ENCODE data around the gene MYBPC1. TPM values are rescaled to one million over a fixed set of nuclear protein-coding genes. Genes with fewer than 3 reads are reported as not detected.
A peak's percentile ranks its signal among the peaks of the same experiment; 100 is the strongest.

MYBPC1 gene
- total and polyA plus RNA-seq, 2 of the 13 experiments (the other 11 are each of a cell fraction or from before 2014, with no cell fraction given): 0.31 to 0.53 TPM

DNA sequence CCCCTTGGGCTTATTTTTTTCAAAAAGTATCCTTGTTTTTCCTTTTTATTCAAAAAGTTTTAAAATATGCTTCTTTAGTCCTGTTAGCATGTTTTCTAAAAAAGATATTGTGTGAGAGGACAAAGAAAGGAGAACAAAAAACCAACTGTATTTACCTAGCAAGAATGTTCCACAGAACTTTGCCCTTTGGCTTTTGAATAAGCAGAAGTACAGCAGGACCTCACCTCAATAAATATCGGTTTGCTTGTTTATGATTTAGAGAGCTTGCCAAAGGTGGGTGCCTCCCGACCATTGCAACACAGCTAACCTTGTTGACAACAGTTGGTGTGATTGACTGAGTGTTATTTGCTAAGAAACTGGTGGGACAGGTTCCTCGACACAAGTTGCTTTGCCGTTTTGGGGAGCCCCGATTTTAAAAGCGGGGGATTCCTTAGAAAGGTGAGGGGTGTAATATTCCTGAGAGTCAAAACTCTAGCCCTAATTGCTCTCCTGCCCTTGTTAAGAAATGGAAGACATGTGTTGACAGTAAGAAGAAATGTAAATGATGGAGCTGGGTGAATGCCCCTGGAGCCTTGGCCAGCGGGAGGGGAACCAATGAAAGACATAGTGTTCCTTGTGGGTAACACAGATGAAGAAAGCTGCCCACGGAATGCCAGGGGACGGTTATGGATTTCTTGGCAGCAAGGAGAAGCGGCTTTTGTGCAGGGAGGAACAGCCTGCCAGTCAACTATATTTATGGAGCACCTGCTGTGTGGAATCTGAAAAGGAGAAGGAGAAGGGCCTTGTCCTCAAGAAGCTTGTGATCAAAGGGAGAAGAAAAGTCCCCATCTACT, 13.7 kb downstream of the MYBPC1 start (continued):
- TF ChIP-seq ZNF768 (CRISPR knock-in tag; IDR thresholded peaks at IDR 0.05) (no peak), ZNF605 (CRISPR knock-in tag; IDR thresholded peaks at IDR 0.05) (peak; percentile 76; the same call in 1 of the 2 replicates), MXI1 (IDR thresholded peaks at IDR 0.05; ENCODE audit: borderline replicate concordance, low read depth, low read length) (peak; percentile 46; the same call in 1 of the 3 replicates), ZNF101 (CRISPR knock-in tag; IDR thresholded peaks at IDR 0.05; ENCODE audit: borderline replicate concordance, low read depth) (no peak), YEATS4 (CRISPR knock-in tag; IDR thresholded peaks at IDR 0.05; ENCODE audit: borderline replicate concordance) (no peak), MIER2 (CRISPR knock-in tag; IDR thresholded peaks at IDR 0.05) (peak; percentile 75; the same call in 1 of the 2 replicates), ZNF337 (CRISPR knock-in tag; IDR thresholded peaks at IDR 0.05; ENCODE audit: borderline replicate concordance, low read depth) (no peak), KLF9 (CRISPR knock-in tag; IDR thresholded peaks at IDR 0.05; ENCODE audit: low read depth) (no peak), ZBTB46 (CRISPR knock-in tag; IDR thresholded peaks at IDR 0.05; ENCODE audit: borderline replicate concordance) (no peak), GTF3A (CRISPR knock-in tag; conservative IDR thresholded peaks at IDR 0.05) (no peak), ZNF282 (IDR thresholded peaks at IDR 0.05; ENCODE audit: partially characterized antibody) (no peak), SRSF4 (IDR thresholded peaks at IDR 0.05; ENCODE audit: low read depth, low read length, poor library complexity, severe bottlenecking) (no peak), SMAD1 (CRISPR knock-in tag; IDR thresholded peaks at IDR 0.05; ENCODE audit: borderline replicate concordance, low read depth) (no peak), SATB2 (CRISPR knock-in tag; IDR thresholded peaks at IDR 0.05) (no peak), MXD4 (CRISPR knock-in tag; IDR thresholded peaks at IDR 0.05) (no peak), ZNF121 (CRISPR knock-in tag; IDR thresholded peaks at IDR 0.05) (peak; percentile 75; the same call in 1 of the 2 replicates), FOXC1 (CRISPR knock-in tag; IDR thresholded peaks at IDR 0.05; ENCODE audit: borderline replicate concordance) (peak; percentile 72; the same call in 1 of the 2 replicates), HDAC2 (CRISPR knock-in tag; IDR thresholded peaks at IDR 0.05) (peak; percentile 97)
- TF ChIP-seq, protein P1, sequence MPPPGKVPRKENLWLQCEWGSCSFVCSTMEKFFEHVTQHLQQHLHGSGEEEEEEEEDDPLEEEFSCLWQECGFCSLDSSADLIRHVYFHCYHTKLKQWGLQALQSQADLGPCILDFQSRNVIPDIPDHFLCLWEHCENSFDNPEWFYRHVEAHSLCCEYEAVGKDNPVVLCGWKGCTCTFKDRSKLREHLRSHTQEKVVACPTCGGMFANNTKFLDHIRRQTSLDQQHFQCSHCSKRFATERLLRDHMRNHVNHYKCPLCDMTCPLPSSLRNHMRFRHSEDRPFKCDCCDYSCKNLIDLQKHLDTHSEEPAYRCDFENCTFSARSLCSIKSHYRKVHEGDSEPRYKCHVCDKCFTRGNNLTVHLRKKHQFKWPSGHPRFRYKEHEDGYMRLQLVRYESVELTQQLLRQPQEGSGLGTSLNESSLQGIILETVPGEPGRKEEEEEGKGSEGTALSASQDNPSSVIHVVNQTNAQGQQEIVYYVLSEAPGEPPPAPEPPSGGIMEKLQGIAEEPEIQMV (CRISPR knock-in tag; IDR thresholded peaks at IDR 0.05; ENCODE audit: low read depth): no peak
- TF ChIP-seq, protein P2, sequence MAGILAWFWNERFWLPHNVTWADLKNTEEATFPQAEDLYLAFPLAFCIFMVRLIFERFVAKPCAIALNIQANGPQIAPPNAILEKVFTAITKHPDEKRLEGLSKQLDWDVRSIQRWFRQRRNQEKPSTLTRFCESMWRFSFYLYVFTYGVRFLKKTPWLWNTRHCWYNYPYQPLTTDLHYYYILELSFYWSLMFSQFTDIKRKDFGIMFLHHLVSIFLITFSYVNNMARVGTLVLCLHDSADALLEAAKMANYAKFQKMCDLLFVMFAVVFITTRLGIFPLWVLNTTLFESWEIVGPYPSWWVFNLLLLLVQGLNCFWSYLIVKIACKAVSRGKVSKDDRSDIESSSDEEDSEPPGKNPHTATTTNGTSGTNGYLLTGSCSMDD (CRISPR knock-in tag; IDR thresholded peaks at IDR 0.05): no peak
- TF ChIP-seq, protein P3, sequence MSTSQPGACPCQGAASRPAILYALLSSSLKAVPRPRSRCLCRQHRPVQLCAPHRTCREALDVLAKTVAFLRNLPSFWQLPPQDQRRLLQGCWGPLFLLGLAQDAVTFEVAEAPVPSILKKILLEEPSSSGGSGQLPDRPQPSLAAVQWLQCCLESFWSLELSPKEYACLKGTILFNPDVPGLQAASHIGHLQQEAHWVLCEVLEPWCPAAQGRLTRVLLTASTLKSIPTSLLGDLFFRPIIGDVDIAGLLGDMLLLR (CRISPR knock-in tag; IDR thresholded peaks at IDR 0.05): no peak
- TF ChIP-seq, protein P4, sequence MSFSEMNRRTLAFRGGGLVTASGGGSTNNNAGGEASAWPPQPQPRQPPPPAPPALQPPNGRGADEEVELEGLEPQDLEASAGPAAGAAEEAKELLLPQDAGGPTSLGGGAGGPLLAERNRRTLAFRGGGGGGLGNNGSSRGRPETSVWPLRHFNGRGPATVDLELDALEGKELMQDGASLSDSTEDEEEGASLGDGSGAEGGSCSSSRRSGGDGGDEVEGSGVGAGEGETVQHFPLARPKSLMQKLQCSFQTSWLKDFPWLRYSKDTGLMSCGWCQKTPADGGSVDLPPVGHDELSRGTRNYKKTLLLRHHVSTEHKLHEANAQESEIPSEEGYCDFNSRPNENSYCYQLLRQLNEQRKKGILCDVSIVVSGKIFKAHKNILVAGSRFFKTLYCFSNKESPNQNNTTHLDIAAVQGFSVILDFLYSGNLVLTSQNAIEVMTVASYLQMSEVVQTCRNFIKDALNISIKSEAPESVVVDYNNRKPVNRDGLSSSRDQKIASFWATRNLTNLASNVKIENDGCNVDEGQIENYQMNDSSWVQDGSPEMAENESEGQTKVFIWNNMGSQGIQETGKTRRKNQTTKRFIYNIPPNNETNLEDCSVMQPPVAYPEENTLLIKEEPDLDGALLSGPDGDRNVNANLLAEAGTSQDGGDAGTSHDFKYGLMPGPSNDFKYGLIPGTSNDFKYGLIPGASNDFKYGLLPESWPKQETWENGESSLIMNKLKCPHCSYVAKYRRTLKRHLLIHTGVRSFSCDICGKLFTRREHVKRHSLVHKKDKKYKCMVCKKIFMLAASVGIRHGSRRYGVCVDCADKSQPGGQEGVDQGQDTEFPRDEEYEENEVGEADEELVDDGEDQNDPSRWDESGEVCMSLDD (CRISPR knock-in tag; IDR thresholded peaks at IDR 0.05; ENCODE audit: borderline replicate concordance): peak; percentile 97
